Neural cell (in vitro differentiated cells): ENCODE measurements around the gene AADAT. TPM values are rescaled to one million over a fixed set of nuclear protein-coding genes. Genes with fewer than 3 reads are reported as not detected.

Experiments
- H2AFZ ChIP-seq: fragments of 200-600, 300-800 bp; sonication (generic), shearing (Covaris generic); 2 replicates; pipeline ENCODE4 v1.6.0; 2014; ENCODE audit warnings: low read depth, mild to moderate bottlenecking, antibody characterized with exemption, low read length, moderate library complexity
- H3F3A ChIP-seq: fragments of 200-600 bp; shearing (Covaris generic); 2 replicates; pipeline ENCODE4 v1.6.1; 2016; ENCODE audit warnings: mild to moderate bottlenecking, moderate library complexity, mixed read lengths, antibody characterized with exemption, low read length; ENCODE audit not compliant: insufficient read depth, poor library complexity, severe bottlenecking
- H3K27ac ChIP-seq: fragments of 200-600, 300-800 bp; sonication (generic), shearing (Covaris generic); 2 replicates; pipeline ENCODE4 v1.5.1; 2014; ENCODE audit warnings: mild to moderate bottlenecking, low read length, moderate library complexity
- H3K27me3 ChIP-seq: fragments of 300-800, 200-600 bp; sonication (generic), shearing (Covaris generic); 2 replicates; pipeline ENCODE4 v1.6.0; 2014; ENCODE audit warnings: mild to moderate bottlenecking, low read depth, low read length, moderate library complexity; ENCODE audit not compliant: insufficient read depth
- H3K36me3 ChIP-seq: fragments of 300-800, 200-600 bp; sonication (generic), shearing (Covaris generic); 2 replicates; pipeline ENCODE4 v1.5.1; 2014; ENCODE audit warnings: mild to moderate bottlenecking, antibody characterized with exemption, low read length, moderate library complexity; ENCODE audit not compliant: insufficient read depth
- H3K4me2 ChIP-seq: fragments of 300-800, 200-600 bp; sonication (generic), shearing (Covaris generic); 2 replicates; pipeline ENCODE4 v1.6.0; 2014; ENCODE audit warnings: mild to moderate bottlenecking, low read length
- H3K4me3 ChIP-seq: fragments of 300-800, 200-600 bp; sonication (generic), shearing (Covaris generic); 2 replicates; pipeline ENCODE4 v1.5.1; 2014; ENCODE audit warnings: mild to moderate bottlenecking, low read length, moderate library complexity
- H3K79me2 ChIP-seq: fragments of 200-600 bp; shearing (Covaris generic); replicated peaks from 2 replicates; pipeline ENCODE4 v1.6.0; 2014; ENCODE audit warnings: mild to moderate bottlenecking, low read length, moderate library complexity; ENCODE audit not compliant: insufficient read depth
- H3K9ac ChIP-seq: fragments of 300-800, 200-600 bp; sonication (generic), shearing (Covaris generic); 2 replicates; pipeline ENCODE4 v1.6.1; 2016; ENCODE audit warnings: mild to moderate bottlenecking, low read length, mixed read lengths
- H3K9me2 ChIP-seq: fragments of 200-600 bp; shearing (Covaris generic); 2 replicates; pipeline ENCODE4 v1.6.1; 2016; ENCODE audit warnings: mild to moderate bottlenecking, low read length, mixed read lengths; ENCODE audit not compliant: insufficient read depth
- H3K9me3 ChIP-seq: fragments of 200-600, 300-800 bp; sonication (generic), shearing (Covaris generic); 2 replicates; pipeline ENCODE4 v1.6.1; 2016; ENCODE audit warnings: mild to moderate bottlenecking, mixed run types, low read length, moderate library complexity, mixed read lengths
- H4K20me1 ChIP-seq: fragments of 200-600 bp; shearing (Covaris generic); 2 replicates; pipeline ENCODE4 v1.6.1; 2016; ENCODE audit warnings: mild to moderate bottlenecking, mixed run types; ENCODE audit not compliant: insufficient read depth
- CTCF ChIP-seq: fragments of 450-650 bp; IDR thresholded peaks from 2 replicates; pipeline ENCODE4 v1.5.1; 2014; ENCODE audit warnings: antibody characterized with exemption, mild to moderate bottlenecking, moderate library complexity; ENCODE audit not compliant: poor library complexity, severe bottlenecking
- EP300 ChIP-seq: fragments of 450-650 bp; conservative IDR thresholded peaks from 2 replicates; pipeline ENCODE4 v1.6.1; 2014; ENCODE audit warnings: antibody characterized with exemption, mild to moderate bottlenecking, moderate library complexity; ENCODE audit not compliant: poor library complexity, severe bottlenecking
- EZH2 ChIP-seq: fragments of 200-600, 300-800 bp; shearing (Covaris generic), sonication (generic); IDR thresholded peaks from 2 replicates; pipeline ENCODE4 v1.6.1; 2014; ENCODE audit warnings: antibody characterized with exemption, low read length, borderline replicate concordance, mild to moderate bottlenecking; ENCODE audit not compliant: insufficient read depth, poor library complexity, severe bottlenecking
- MXI1 ChIP-seq: fragments of 450-650 bp; conservative IDR thresholded peaks from 2 replicates; pipeline ENCODE4 v1.6.1; 2014; ENCODE audit warnings: antibody characterized with exemption, mild to moderate bottlenecking; ENCODE audit not compliant: poor library complexity, severe bottlenecking
- POLR2AphosphoS5 ChIP-seq: IDR thresholded peaks from 2 replicates; pipeline ENCODE4 v1.6.1; 2012
- RAD21 ChIP-seq: fragments of 450-650 bp; conservative IDR thresholded peaks from 2 replicates; pipeline ENCODE4 v1.6.1; 2014; ENCODE audit warnings: antibody characterized with exemption, mild to moderate bottlenecking, moderate library complexity
- REST ChIP-seq: IDR thresholded peaks from 2 replicates; pipeline ENCODE4 v1.6.1; 2012; ENCODE audit warnings: borderline replicate concordance
- SMC3 ChIP-seq: fragments of 450-650 bp; conservative IDR thresholded peaks from 2 replicates; pipeline ENCODE4 v1.6.1; 2014; ENCODE audit warnings: antibody characterized with exemption, mild to moderate bottlenecking, moderate library complexity; ENCODE audit not compliant: poor library complexity
- TAF1 ChIP-seq: IDR thresholded peaks from 2 replicates; pipeline ENCODE4 v1.6.1; 2012; ENCODE audit warnings: low read depth
- polyA plus RNA-seq: library from polyadenylated mRNA; depleted of rRNA; stranded (reverse); fragments of >200 nt; gene quantifications from 2 replicates; pipeline ENCODE4 v1.2.3, GENCODE V29; 2014

Gene AADAT
- polyA plus RNA-seq, 1 donor from 2014 or later: 79.3 TPM

GRCh38 chr4:170022211-170022610 lies 67.5 kb downstream of the AADAT start:
- H3K9ac ChIP-seq: no peak overlapping the region
- no peak overlapping the region for H2AFZ ChIP-seq
- H3K27ac ChIP-seq: no peak overlapping the region
- no peak overlapping the region for H3K4me3 ChIP-seq
- H3K9me2 ChIP-seq: no peaks in the 10 kb centered on the region
- H3K4me2 ChIP-seq: no peak overlapping the region
- H3K79me2 ChIP-seq: no peaks in the 10 kb centered on the region
- H3K27me3 ChIP-seq: peaks cover 15% of the 10 kb centered on the region
- H4K20me1 ChIP-seq: no peaks in the 10 kb centered on the region
- no peaks in the 10 kb centered on the region for H3K36me3 ChIP-seq
- no peaks in the 10 kb centered on the region for H3K9me3 ChIP-seq
- TF ChIP-seq TAF1: no peak
- TF ChIP-seq POLR2AphosphoS5: no peak
- TF ChIP-seq REST: no peak
- TF ChIP-seq CTCF: no peak
- TF ChIP-seq MXI1: no peak
- no peak for TF ChIP-seq SMC3
- no peaks in the 10 kb centered on the region for H3F3A ChIP-seq

- H2AFZ ChIP-seq: no peak overlapping the region
- no peaks in the 10 kb centered on the region for H3K27me3 ChIP-seq
- H3K4me3 ChIP-seq: no peak overlapping the region
- no peak overlapping the region for H3K4me2 ChIP-seq
- H3F3A ChIP-seq: no peaks in the 10 kb centered on the region
- H3K79me2 ChIP-seq: no peaks in the 10 kb centered on the region
- no peak overlapping the region for H3K9ac ChIP-seq
- no peaks in the 10 kb centered on the region for H3K9me3 ChIP-seq
- no peaks in the 10 kb centered on the region for H4K20me1 ChIP-seq
- no peak for TF ChIP-seq EP300
- TF ChIP-seq POLR2AphosphoS5: no peak
- no peak for TF ChIP-seq SMC3
- TF ChIP-seq TAF1: no peak
- TF ChIP-seq EZH2: no peak
- TF ChIP-seq CTCF: no peak
- TF ChIP-seq RAD21: no peak
- TF ChIP-seq MXI1: no peak
- no peak for TF ChIP-seq REST
- H3K36me3 ChIP-seq: no peaks in the 10 kb centered on the region
- no peaks in the 10 kb centered on the region for H3K9me2 ChIP-seq
- no peak overlapping the region for H3K27ac ChIP-seq
These were observed 72.5 kb downstream of the AADAT start for GRCh38 chr4:170017252-170017651.
